ENCODE results near the gene MACROD2.

Gene MACROD2

DNA sequence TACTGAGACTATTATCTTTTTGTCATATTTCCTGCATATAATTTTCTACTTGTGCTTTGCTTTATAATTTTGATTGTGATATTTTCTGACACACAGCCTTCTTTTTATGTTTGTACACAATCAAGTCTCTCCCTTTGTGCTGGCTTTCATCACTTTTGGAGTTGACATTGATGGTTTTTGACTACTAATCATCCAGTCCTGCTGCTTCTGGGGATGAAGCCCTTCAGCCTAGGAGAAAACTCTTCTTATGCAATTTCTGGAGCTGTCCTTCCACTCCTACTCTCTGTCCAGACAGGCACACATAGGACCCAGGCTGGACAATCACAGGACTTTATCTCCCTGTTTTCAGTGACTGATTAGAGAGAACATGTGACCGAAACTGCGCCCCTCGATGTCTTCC lies 2063.0 kb downstream of the MACROD2 start:
- H3K9ac ChIP-seq (ENCODE audit: low read depth, low read length): no peak overlapping the region
- H3K36me3 ChIP-seq (ENCODE audit: insufficient read depth, low read length): no peaks in the 10 kb centered on the region
- H3K4me3 ChIP-seq (ENCODE audit: low read length): no peak overlapping the region
- H3K27me3 ChIP-seq (ENCODE audit: control insufficient read depth, insufficient read depth, low read length): no peaks in the 10 kb centered on the region
- no peaks in the 10 kb centered on the region for H3K9me3 ChIP-seq (replicated peaks; ENCODE audit: low read length)
- no peak overlapping the region for H3K4me2 ChIP-seq (ENCODE audit: low read length)
- H3K4me1 ChIP-seq (ENCODE audit: control insufficient read depth, insufficient read depth, low read length): peaks cover 5% of the 10 kb centered on the region

GRCh38 chr20:16059841-16060240 lies 2064.5 kb downstream of the MACROD2 start:
- H3K4me1 ChIP-seq (ENCODE audit: control insufficient read depth, insufficient read depth, low read length): peaks cover 5% of the 10 kb centered on the region
- no peaks in the 10 kb centered on the region for H3K36me3 ChIP-seq (ENCODE audit: insufficient read depth, low read length)
- H3K27me3 ChIP-seq (ENCODE audit: control insufficient read depth, insufficient read depth, low read length): no peaks in the 10 kb centered on the region
- H3K9ac ChIP-seq (ENCODE audit: low read depth, low read length): no peak overlapping the region
- H3K4me2 ChIP-seq (ENCODE audit: low read length): no peak overlapping the region
- H3K9me3 ChIP-seq (replicated peaks; ENCODE audit: low read length): no peaks in the 10 kb centered on the region
- no peak overlapping the region for H3K4me3 ChIP-seq (ENCODE audit: low read length)

DNA sequence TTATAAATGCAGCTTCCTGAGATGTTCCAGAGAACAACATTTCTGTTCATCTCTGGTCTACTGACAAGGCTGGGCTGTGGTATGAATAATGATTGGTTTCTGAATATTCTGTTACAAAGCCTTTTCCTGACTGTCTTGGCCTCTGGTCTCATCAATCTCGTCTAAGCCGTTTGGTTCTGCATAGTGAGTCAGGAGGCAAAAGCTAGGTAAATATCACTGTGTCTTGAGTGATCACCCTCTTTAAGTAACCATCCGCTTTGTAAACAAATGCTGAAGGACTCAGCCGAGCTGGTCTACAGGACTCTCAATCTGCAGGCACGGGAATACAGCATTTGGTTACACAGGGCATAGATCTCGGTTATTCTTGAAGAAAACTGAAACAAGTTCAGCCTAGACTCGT lies 2066.0 kb downstream of the MACROD2 start:
- Histone ChIP-seq H3K4me2 (ENCODE audit: low read length) (no peak overlapping the region), H3K9ac (ENCODE audit: low read depth, low read length) (no peak overlapping the region), H3K4me1 (ENCODE audit: control insufficient read depth, insufficient read depth, low read length) (peaks cover 5% of the 10 kb centered on the region), H3K27me3 (ENCODE audit: control insufficient read depth, insufficient read depth, low read length) (no peaks in the 10 kb centered on the region), H3K36me3 (ENCODE audit: insufficient read depth, low read length) (no peaks in the 10 kb centered on the region), H3K4me3 (ENCODE audit: low read length) (no peak overlapping the region), H3K9me3 (replicated peaks; ENCODE audit: low read length) (no peaks in the 10 kb centered on the region)

GRCh38 chr20:16062661-16063581 lies 2067.6 kb downstream of the MACROD2 start:
- H3K4me2 ChIP-seq (ENCODE audit: low read length): no peak overlapping the region
- H3K9me3 ChIP-seq (replicated peaks; ENCODE audit: low read length): no peaks in the 10 kb centered on the region
- H3K9ac ChIP-seq (ENCODE audit: low read depth, low read length): no peak overlapping the region
- H3K27me3 ChIP-seq (ENCODE audit: control insufficient read depth, insufficient read depth, low read length): no peaks in the 10 kb centered on the region
- H3K4me1 ChIP-seq (ENCODE audit: control insufficient read depth, insufficient read depth, low read length): peaks cover 5% of the 10 kb centered on the region
- H3K4me3 ChIP-seq (ENCODE audit: low read length): no peak overlapping the region
- no peaks in the 10 kb centered on the region for H3K36me3 ChIP-seq (ENCODE audit: insufficient read depth, low read length)

GRCh38 chr20:16063881-16064280 lies 2068.6 kb downstream of the MACROD2 start:
- H3K36me3 ChIP-seq (ENCODE audit: insufficient read depth, low read length): no peaks in the 10 kb centered on the region
- H3K9ac ChIP-seq (ENCODE audit: low read depth, low read length): no peak overlapping the region
- no peak overlapping the region for H3K4me2 ChIP-seq (ENCODE audit: low read length)
- no peaks in the 10 kb centered on the region for H3K9me3 ChIP-seq (replicated peaks; ENCODE audit: low read length)
- H3K27me3 ChIP-seq (ENCODE audit: control insufficient read depth, insufficient read depth, low read length): no peaks in the 10 kb centered on the region
- no peak overlapping the region for H3K4me3 ChIP-seq (ENCODE audit: low read length)
- peaks cover 5% of the 10 kb centered on the region for H3K4me1 ChIP-seq (ENCODE audit: control insufficient read depth, insufficient read depth, low read length)

- H3K9me3 ChIP-seq (replicated peaks; ENCODE audit: low read length): no peaks in the 10 kb centered on the region
- no peak overlapping the region for H3K9ac ChIP-seq (ENCODE audit: low read depth, low read length)
- H3K27me3 ChIP-seq (ENCODE audit: control insufficient read depth, insufficient read depth, low read length): no peaks in the 10 kb centered on the region
- H3K36me3 ChIP-seq (ENCODE audit: insufficient read depth, low read length): no peaks in the 10 kb centered on the region
- H3K4me1 ChIP-seq (ENCODE audit: control insufficient read depth, insufficient read depth, low read length): peaks cover 5% of the 10 kb centered on the region
- no peak overlapping the region for H3K4me2 ChIP-seq (ENCODE audit: low read length)
- H3K4me3 ChIP-seq (ENCODE audit: low read length): no peak overlapping the region
Observed at GRCh38 chr20:16064989-16065707, 2069.8 kb downstream of the MACROD2 start.

DNA sequence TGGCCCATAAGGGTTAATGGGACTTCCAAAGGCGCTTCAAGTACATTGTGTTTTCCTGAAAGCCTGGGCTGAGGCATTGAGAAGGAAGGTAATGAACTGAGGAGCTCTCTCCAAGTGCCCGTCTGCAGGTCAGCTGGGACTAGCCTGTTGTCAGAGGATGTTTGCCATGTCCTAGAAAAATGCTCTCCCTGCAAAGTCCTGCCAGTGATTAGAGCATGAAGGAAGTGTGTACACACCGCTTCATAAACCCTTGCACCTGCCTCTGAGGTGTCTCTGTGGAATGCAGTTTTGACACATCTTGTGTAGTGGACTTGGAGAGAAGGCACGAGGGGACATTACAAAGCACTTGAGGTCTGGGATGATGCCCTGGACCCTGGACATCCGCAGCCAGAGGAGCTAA lies 2071.3 kb downstream of the MACROD2 start:
- H3K4me3 ChIP-seq (ENCODE audit: low read length): no peak overlapping the region
- no peak overlapping the region for H3K4me2 ChIP-seq (ENCODE audit: low read length)
- H3K4me1 ChIP-seq (ENCODE audit: control insufficient read depth, insufficient read depth, low read length): peaks cover 5% of the 10 kb centered on the region
- no peaks in the 10 kb centered on the region for H3K36me3 ChIP-seq (ENCODE audit: insufficient read depth, low read length)
- H3K27me3 ChIP-seq (ENCODE audit: control insufficient read depth, insufficient read depth, low read length): no peaks in the 10 kb centered on the region
- no peaks in the 10 kb centered on the region for H3K9me3 ChIP-seq (replicated peaks; ENCODE audit: low read length)
- no peak overlapping the region for H3K9ac ChIP-seq (ENCODE audit: low read depth, low read length)

GRCh38 chr20:16069389-16070010 lies 2074.2 kb downstream of the MACROD2 start:
- Histone ChIP-seq H3K9me3 (replicated peaks; ENCODE audit: low read length) (no peaks in the 10 kb centered on the region), H3K4me2 (ENCODE audit: low read length) (no peak overlapping the region), H3K4me3 (ENCODE audit: low read length) (no peak overlapping the region), H3K9ac (ENCODE audit: low read depth, low read length) (no peak overlapping the region), H3K36me3 (ENCODE audit: insufficient read depth, low read length) (no peaks in the 10 kb centered on the region), H3K4me1 (ENCODE audit: control insufficient read depth, insufficient read depth, low read length) (no peaks in the 10 kb centered on the region), H3K27me3 (ENCODE audit: control insufficient read depth, insufficient read depth, low read length) (no peaks in the 10 kb centered on the region)

GRCh38 chr20:16072220-16072619 lies 2076.9 kb downstream of the MACROD2 start:
- Histone ChIP-seq H3K4me3 (ENCODE audit: low read length) (no peak overlapping the region), H3K36me3 (ENCODE audit: insufficient read depth, low read length) (no peaks in the 10 kb centered on the region), H3K27me3 (ENCODE audit: control insufficient read depth, insufficient read depth, low read length) (no peaks in the 10 kb centered on the region), H3K9me3 (replicated peaks; ENCODE audit: low read length) (no peaks in the 10 kb centered on the region), H3K4me2 (ENCODE audit: low read length) (no peak overlapping the region), H3K4me1 (ENCODE audit: control insufficient read depth, insufficient read depth, low read length) (no peaks in the 10 kb centered on the region), H3K9ac (ENCODE audit: low read depth, low read length) (no peak overlapping the region)

- no peak overlapping the region for H3K4me2 ChIP-seq (ENCODE audit: low read length)
- no peaks in the 10 kb centered on the region for H3K27me3 ChIP-seq (ENCODE audit: control insufficient read depth, insufficient read depth, low read length)
- no peaks in the 10 kb centered on the region for H3K36me3 ChIP-seq (ENCODE audit: insufficient read depth, low read length)
- H3K4me1 ChIP-seq (ENCODE audit: control insufficient read depth, insufficient read depth, low read length): no peaks in the 10 kb centered on the region
- H3K9me3 ChIP-seq (replicated peaks; ENCODE audit: low read length): no peaks in the 10 kb centered on the region
- no peak overlapping the region for H3K9ac ChIP-seq (ENCODE audit: low read depth, low read length)
- no peak overlapping the region for H3K4me3 ChIP-seq (ENCODE audit: low read length)
Observed at GRCh38 chr20:16078172-16078898, 2083.0 kb downstream of the MACROD2 start.

- H3K4me1 ChIP-seq (ENCODE audit: control insufficient read depth, insufficient read depth, low read length): no peaks in the 10 kb centered on the region
- no peak overlapping the region for H3K4me3 ChIP-seq (ENCODE audit: low read length)
- H3K4me2 ChIP-seq (ENCODE audit: low read length): no peak overlapping the region
- H3K9ac ChIP-seq (ENCODE audit: low read depth, low read length): no peak overlapping the region
- H3K9me3 ChIP-seq (replicated peaks; ENCODE audit: low read length): no peaks in the 10 kb centered on the region
- H3K36me3 ChIP-seq (ENCODE audit: insufficient read depth, low read length): no peaks in the 10 kb centered on the region
- H3K27me3 ChIP-seq (ENCODE audit: control insufficient read depth, insufficient read depth, low read length): no peaks in the 10 kb centered on the region
Observed at GRCh38 chr20:16081421-16081820, 2086.1 kb downstream of the MACROD2 start.

Data from skeletal muscle satellite cell (primary cell).